ENCODE data around the gene MAML3.

The MAML3 gene

DNA sequence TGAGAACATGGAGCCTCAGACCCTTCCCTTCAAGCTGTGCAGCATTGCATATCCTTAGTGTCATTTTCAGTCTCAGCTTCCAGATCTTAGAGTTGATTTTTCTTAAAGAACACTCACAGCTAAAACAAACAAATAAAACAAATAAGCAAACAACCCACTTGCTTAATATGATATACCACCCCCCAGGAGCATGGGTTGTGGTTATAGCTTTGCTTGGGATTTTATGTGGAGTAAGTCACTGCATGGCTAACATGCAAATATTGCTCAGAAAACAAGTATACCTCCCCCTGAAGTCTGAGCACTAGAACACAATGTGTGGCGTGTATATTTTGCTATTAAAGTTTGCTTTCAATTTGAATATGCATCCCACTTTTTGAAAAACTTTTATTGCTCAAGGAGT is 409.8 kb downstream of the MAML3 start:
- TF ChIP-seq, protein P1, sequence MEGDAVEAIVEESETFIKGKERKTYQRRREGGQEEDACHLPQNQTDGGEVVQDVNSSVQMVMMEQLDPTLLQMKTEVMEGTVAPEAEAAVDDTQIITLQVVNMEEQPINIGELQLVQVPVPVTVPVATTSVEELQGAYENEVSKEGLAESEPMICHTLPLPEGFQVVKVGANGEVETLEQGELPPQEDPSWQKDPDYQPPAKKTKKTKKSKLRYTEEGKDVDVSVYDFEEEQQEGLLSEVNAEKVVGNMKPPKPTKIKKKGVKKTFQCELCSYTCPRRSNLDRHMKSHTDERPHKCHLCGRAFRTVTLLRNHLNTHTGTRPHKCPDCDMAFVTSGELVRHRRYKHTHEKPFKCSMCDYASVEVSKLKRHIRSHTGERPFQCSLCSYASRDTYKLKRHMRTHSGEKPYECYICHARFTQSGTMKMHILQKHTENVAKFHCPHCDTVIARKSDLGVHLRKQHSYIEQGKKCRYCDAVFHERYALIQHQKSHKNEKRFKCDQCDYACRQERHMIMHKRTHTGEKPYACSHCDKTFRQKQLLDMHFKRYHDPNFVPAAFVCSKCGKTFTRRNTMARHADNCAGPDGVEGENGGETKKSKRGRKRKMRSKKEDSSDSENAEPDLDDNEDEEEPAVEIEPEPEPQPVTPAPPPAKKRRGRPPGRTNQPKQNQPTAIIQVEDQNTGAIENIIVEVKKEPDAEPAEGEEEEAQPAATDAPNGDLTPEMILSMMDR (IDR thresholded peaks at IDR 0.05; ENCODE audit: low read depth, low read length) = no peak
- Histone ChIP-seq H3K36me3 (no peaks in the 10 kb centered on the region), H3K4me1 (peaks cover 23% of the 10 kb centered on the region)

DNA sequence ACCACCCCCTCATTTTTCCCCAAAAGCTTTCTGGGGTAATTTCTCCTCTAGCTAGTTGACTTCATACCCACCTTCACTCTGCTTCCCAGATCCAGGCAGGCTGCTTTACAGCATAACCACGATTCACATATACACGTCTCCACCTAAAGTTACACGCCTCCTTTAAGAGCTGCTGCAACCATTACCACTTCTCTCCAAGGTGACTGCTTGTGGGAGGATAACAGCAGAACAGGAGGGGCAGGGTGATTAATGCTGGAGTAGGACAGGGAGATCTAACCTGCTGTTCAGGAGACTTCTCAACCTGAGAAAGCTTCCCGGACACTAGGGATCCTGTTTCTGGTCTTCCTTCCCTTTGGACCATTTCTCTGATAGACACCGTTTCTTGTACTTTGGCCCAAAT is 411.0 kb downstream of the MAML3 start:
- DNase-seq = no peak
- Histone ChIP-seq H3K4me1 (peaks cover 23% of the 10 kb centered on the region), H3K9me3 (no peaks in the 10 kb centered on the region), H3K4me3 (ENCODE audit: low read depth, low read length) (no peak overlapping the region), H3K27me3 (no peaks in the 10 kb centered on the region), H3K36me3 (no peaks in the 10 kb centered on the region)
- TF ChIP-seq, protein P1 (IDR thresholded peaks at IDR 0.05; ENCODE audit: low read depth, low read length) = no peak

More for the DNA sequence above, 409.8 kb downstream of the MAML3 start:
- DNase-seq = no peak
- Histone ChIP-seq H3K9me3 (no peaks in the 10 kb centered on the region), H3K4me3 (ENCODE audit: low read depth, low read length) (no peak overlapping the region), H3K27me3 (no peaks in the 10 kb centered on the region)

DNA sequence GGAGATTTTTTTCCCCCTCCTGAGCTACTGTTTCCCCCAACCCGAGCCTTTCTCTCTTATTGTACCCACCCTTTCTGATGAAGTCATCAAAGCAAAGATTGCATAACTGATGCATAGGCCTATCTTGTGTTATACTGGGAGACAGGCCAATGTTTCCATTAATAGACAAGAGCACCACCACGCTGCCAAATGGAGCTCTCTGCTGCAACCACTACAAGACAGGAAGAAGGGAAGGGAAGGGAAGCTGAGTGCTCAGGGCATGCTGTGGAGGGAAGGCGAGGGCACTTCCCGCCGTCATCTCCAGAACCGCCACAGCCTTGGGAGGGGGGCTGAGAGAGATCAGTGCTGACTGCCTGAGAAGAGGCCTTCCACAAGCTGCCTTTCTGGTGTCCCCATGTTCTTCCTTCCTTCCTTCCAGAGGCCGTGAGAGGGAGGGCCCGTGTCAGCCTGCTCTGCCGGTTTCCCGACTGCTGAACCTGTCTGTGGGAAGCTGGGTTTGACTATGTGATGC is 413.4 kb downstream of the MAML3 start:
- Histone ChIP-seq H3K27me3 (no peaks in the 10 kb centered on the region), H3K9me3 (no peaks in the 10 kb centered on the region), H3K4me1 (peaks cover 23% of the 10 kb centered on the region), H3K4me3 (ENCODE audit: low read depth, low read length) (no peak overlapping the region), H3K36me3 (no peaks in the 10 kb centered on the region)
- TF ChIP-seq, protein P1 (IDR thresholded peaks at IDR 0.05; ENCODE audit: low read depth, low read length) = peak; percentile 50
- DNase-seq = peak; percentile 80

DNA sequence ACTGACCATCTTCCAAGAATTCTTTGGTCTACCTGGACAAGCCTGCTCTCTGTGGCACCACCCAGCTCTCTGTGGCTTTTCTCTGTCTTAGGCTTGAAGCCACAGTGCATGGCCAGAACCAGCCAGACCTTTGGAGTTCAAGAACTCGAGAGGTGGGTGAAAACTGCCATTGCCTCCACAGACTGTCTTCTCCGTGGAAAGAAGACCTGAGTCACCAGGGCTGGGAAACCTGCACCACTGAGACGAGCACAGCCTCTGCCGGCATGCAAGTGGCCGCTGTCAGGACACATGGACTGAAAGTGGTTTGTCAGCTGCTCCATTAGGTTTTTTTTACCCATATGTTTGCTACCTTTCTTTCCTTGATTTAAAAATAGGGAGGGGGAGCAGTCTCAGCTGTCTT is 413.9 kb downstream of the MAML3 start:
- no peaks in the 10 kb centered on the region for H3K27me3 ChIP-seq

DNA sequence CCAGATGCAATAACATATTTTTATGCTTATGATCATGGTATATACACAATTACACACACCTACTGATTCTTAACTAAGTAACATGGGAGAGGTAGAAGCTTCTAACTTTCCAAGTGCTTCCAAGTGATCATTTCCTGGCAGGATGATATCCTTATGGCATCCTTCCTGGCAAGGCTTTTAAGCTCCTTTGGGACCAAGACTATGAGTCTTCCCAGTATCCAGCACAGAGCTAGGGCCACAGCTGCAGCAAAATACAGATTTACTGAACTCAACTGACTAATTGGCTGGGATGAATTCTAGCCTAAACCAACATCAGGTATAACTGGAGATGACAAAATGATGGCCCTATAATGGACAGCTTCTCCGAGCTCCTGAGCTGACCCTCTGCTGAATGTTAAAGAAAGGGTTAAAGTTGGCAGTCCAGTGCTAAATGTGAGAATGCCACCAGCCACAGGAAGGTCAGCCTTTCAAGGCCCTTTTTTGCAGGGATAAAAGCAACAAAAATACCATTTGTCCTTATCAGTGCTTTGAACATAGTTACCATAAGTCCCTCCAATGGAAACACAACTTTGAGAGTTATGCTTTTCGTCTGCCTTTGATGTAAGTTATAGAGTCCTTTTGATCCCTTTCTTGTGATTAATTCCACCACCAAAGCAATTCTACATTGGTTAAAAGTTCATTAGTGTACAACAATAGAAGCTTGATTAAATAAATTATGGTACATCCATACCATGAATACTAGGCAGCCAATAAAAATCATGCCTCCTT is 415.0 kb downstream of the MAML3 start:
- Histone ChIP-seq H3K4me3 (ENCODE audit: low read depth, low read length) (no peak overlapping the region), H3K4me1 (peaks cover 29% of the 10 kb centered on the region), H3K9me3 (no peaks in the 10 kb centered on the region), H3K36me3 (no peaks in the 10 kb centered on the region), H3K27me3 (no peaks in the 10 kb centered on the region)
- DNase-seq = no peak
- TF ChIP-seq, protein P1 (IDR thresholded peaks at IDR 0.05; ENCODE audit: low read depth, low read length) = no peak

More for the DNA sequence above, 413.9 kb downstream of the MAML3 start:
- no peak overlapping the region for H3K4me3 ChIP-seq (ENCODE audit: low read depth, low read length)
- DNase-seq = peak; percentile 47
- H3K4me1 ChIP-seq = peaks cover 23% of the 10 kb centered on the region
- TF ChIP-seq, protein P1 (IDR thresholded peaks at IDR 0.05; ENCODE audit: low read depth, low read length) = no peak
- no peaks in the 10 kb centered on the region for H3K9me3 ChIP-seq
- no peaks in the 10 kb centered on the region for H3K36me3 ChIP-seq

DNA sequence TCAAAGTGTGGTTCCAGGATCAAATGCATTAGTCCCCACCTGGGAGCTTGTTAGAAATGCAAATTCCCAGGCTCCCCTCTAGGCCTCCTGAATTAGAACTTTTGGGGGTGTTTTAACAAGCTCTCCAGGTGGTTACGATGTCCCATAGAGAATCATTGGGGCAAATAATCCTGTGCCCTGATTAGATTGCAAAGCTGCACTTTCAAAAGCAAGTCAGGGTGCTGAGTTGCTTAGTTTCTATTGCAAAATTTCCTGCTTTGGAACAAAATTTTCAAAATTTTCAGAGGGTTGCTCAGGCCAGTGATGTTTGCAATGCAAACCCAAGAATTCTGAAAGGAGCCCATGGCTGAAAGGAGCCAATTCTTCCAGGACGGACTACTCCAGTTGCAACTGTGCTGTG is 417.3 kb downstream of the MAML3 start:
- Histone ChIP-seq H3K4me3 (ENCODE audit: low read depth, low read length) (no peak overlapping the region), H3K36me3 (no peaks in the 10 kb centered on the region), H3K4me1 (peaks cover 31% of the 10 kb centered on the region), H3K9me3 (no peaks in the 10 kb centered on the region), H3K27me3 (no peaks in the 10 kb centered on the region)
- no peak for DNase-seq
- TF ChIP-seq, protein P1 (IDR thresholded peaks at IDR 0.05; ENCODE audit: low read depth, low read length) = no peak

All from BE2C (cell line).